HL-60 (cell line): ENCODE data around the gene TMEM132D.

ENCODE experiments used
- CTCF ChIP-seq: IDR thresholded peaks from one replicate; pipeline ENCODE4 v1.5.1; 2011; ENCODE audit warnings: low read length, control low read depth, inconsistent platforms; ENCODE audit not compliant: insufficient read depth
- GABPA ChIP-seq: IDR thresholded peaks from 2 replicates; pipeline ENCODE4 v1.6.1; 2012; ENCODE audit warnings: low read depth
- POLR2AphosphoS5 ChIP-seq: IDR thresholded peaks from 2 replicates; pipeline ENCODE4 v1.6.1; 2012; ENCODE audit warnings: low read depth
- REST ChIP-seq: IDR thresholded peaks from 2 replicates; pipeline ENCODE4 v1.6.1; 2012; ENCODE audit warnings: low read depth; ENCODE audit not compliant: insufficient replicate concordance
- SPI1 ChIP-seq: IDR thresholded peaks from 2 replicates; pipeline ENCODE4 v1.6.1; 2012; ENCODE audit warnings: low read depth, mild to moderate bottlenecking, borderline replicate concordance

- no peak for TF ChIP-seq CTCF
- no peak for TF ChIP-seq POLR2AphosphoS5
- no peak for TF ChIP-seq SPI1
- no peak for TF ChIP-seq GABPA
- TF ChIP-seq REST: no peak
Measured at GRCh38 chr12:129585296-129585695, 318.5 kb downstream of the TMEM132D start.
